HCT116 (cell line): Measurements from ENCODE around the gene KNDC1. TPM values are rescaled to one million over a fixed set of nuclear protein-coding genes. Genes with fewer than 3 reads are reported as not detected.

Source experiments
- ATAC-seq: fragments of 200-7000 bp; cut with Tn5 transposase; 2 replicates; pipeline ENCODE4 v1.9.1; 2020; ENCODE audit warnings: mild to moderate bottlenecking, moderate library complexity
- BruUV-seq: library from RNA; stranded (reverse); fragments of 400-500 nt; replicated peaks from 2 replicates; lab custom pipeline; 2021; lab: Mats Ljungman, UMichigan
- CTCF ChIA-PET: fragments of 300-600 bp; sonication (Branson Sonifier 250); formaldehyde crosslinking; loops from one replicate; lab custom pipeline; 2021; ENCODE audit warnings: antibody characterized with exemption; lab: Charles Lee
- POLR2A ChIA-PET: fragments of 300-600, 350-600 bp; sonication (Branson Sonifier 250); formaldehyde crosslinking; loops from one replicate; lab custom pipeline; 2021; ENCODE audit warnings: antibody characterized with exemption; lab: Charles Lee
- RAD21 ChIA-PET, 2 experiments: fragments of 300-600 bp; sonication (Branson Sonifier 250); formaldehyde crosslinking; loops; one replicate each; lab custom pipeline; 2023; ENCODE audit warnings: low total read pairs in 2 of 2; ENCODE audit not compliant: uncharacterized antibody in 2 of 2, unreplicated experiment in 2 of 2, low non-redundant PET in 1 of 2; lab: Charles Lee
- DNase-seq: peaks from one replicate; pipeline ENCODE4 v3.0.0-alpha.2; 2010; ENCODE audit warnings: low read depth, low spot score
- H2AFZ ChIP-seq: fragments of 200-600 bp; shearing (Covaris generic), sonication (generic); 2 replicates; pipeline ENCODE4 v1.6.1; 2017; ENCODE audit warnings: low read depth, mixed run types, mixed read lengths, antibody characterized with exemption, low read length; ENCODE audit not compliant: poor library complexity, severe bottlenecking
- H3K27ac ChIP-seq: 2 replicates; pipeline ENCODE4 v1.5.1; 2012; ENCODE audit warnings: low read depth, low read length
- H3K27me3 ChIP-seq: fragments of 200-600 bp; sonication (generic); 2 replicates; pipeline ENCODE4 v1.6.1; 2016; ENCODE audit warnings: mixed run types, low read length, mixed read lengths; ENCODE audit not compliant: insufficient read depth
- H3K36me3 ChIP-seq, 2 experiments: fragments of 200-500 bp in 1 of 2; fragments of 200-600 bp in 1 of 2; sonication (Bioruptor generic) in 1 of 2; sonication (generic) in 1 of 2; 2 replicates each; pipeline versions ENCODE4 v1.5.1 to v1.6.1; 2014 to 2016; ENCODE audit warnings: low read length in 2 of 2, inconsistent platforms in 1 of 2, mixed read lengths in 1 of 2, mixed run types in 1 of 2; ENCODE audit not compliant: insufficient read depth in 2 of 2, control insufficient read depth in 1 of 2
- H3K4me1 ChIP-seq, 2 experiments: fragments of 200-600 bp in 1 of 2; sonication (generic) in 1 of 2; 2 replicates each; pipeline versions ENCODE4 v1.5.1 to v1.6.1; 2012 to 2017; ENCODE audit warnings: low read length in 2 of 2, inconsistent platforms in 1 of 2, mild to moderate bottlenecking in 1 of 2, mixed read lengths in 1 of 2, mixed run types in 1 of 2, moderate library complexity in 1 of 2; ENCODE audit not compliant: insufficient read depth in 2 of 2, control insufficient read depth in 1 of 2
- H3K4me2 ChIP-seq: fragments of 200-600 bp; sonication (generic); 2 replicates; pipeline ENCODE4 v1.6.1; 2017; ENCODE audit warnings: mixed run types, low read length, mixed read lengths
- H3K4me3 ChIP-seq, 2 experiments: fragments of 200-600 bp in 1 of 2; sonication (generic) in 1 of 2; replicated peaks in 1 of 2; 2 replicates each; pipeline ENCODE4 v1.5.1; 2011 to 2016; ENCODE audit warnings: low read length in 2 of 2, control low read depth in 1 of 2, low read depth in 1 of 2, mild to moderate bottlenecking in 1 of 2, mixed read lengths in 1 of 2, mixed run types in 1 of 2
- H3K79me2 ChIP-seq: fragments of 200-600 bp; sonication (generic); 2 replicates; pipeline ENCODE4 v1.6.1; 2017; ENCODE audit warnings: mild to moderate bottlenecking, mixed run types, low read length, moderate library complexity, mixed read lengths; ENCODE audit not compliant: insufficient read depth
- H3K9ac ChIP-seq: fragments of 200-600 bp; sonication (generic); 2 replicates; pipeline ENCODE4 v1.6.1; 2016; ENCODE audit warnings: low read length, mixed read lengths
- H3K9me2 ChIP-seq: fragments of 200-600 bp; sonication (generic), shearing (Covaris generic); 2 replicates; pipeline ENCODE4 v1.6.1; 2017; ENCODE audit warnings: mixed run types, mild to moderate bottlenecking, moderate library complexity; ENCODE audit not compliant: insufficient read depth
- H3K9me3 ChIP-seq, 2 experiments: fragments of 200-500 bp in 1 of 2; fragments of 200-600 bp in 1 of 2; sonication (Bioruptor generic) in 1 of 2; sonication (generic) in 1 of 2; 2 replicates each; pipeline ENCODE4 v1.6.1; 2014 to 2017; ENCODE audit warnings: low read length in 2 of 2, mixed read lengths in 2 of 2, inconsistent platforms in 1 of 2, low read depth in 1 of 2, mild to moderate bottlenecking in 1 of 2, mixed run types in 1 of 2, moderate library complexity in 1 of 2; ENCODE audit not compliant: control insufficient read depth in 1 of 2, insufficient read depth in 1 of 2
- H4K20me1 ChIP-seq: fragments of 200-600 bp; sonication (generic), shearing (Covaris generic); 2 replicates; pipeline ENCODE4 v1.6.1; 2017; ENCODE audit warnings: mixed run types, mild to moderate bottlenecking, moderate library complexity; ENCODE audit not compliant: insufficient read depth
- CBX3 ChIP-seq: IDR thresholded peaks from 2 replicates; pipeline ENCODE4 v1.6.1; 2012; ENCODE audit warnings: low read depth
- CEBPB ChIP-seq: IDR thresholded peaks from 2 replicates; pipeline ENCODE4 v1.6.1; 2012; ENCODE audit warnings: low read depth
- EGR1 ChIP-seq: IDR thresholded peaks from 2 replicates; pipeline ENCODE4 v1.6.1; 2012; ENCODE audit warnings: low read depth
- JUND ChIP-seq: IDR thresholded peaks from 2 replicates; pipeline ENCODE4 v1.6.1; 2012
- MAX ChIP-seq: IDR thresholded peaks from 2 replicates; pipeline ENCODE4 v1.6.1; 2012
- POLR2AphosphoS5 ChIP-seq: IDR thresholded peaks from 2 replicates; pipeline ENCODE4 v1.6.1; 2011; ENCODE audit warnings: mild to moderate bottlenecking, low read depth, low read length, moderate library complexity
- REST ChIP-seq: IDR thresholded peaks from 2 replicates; pipeline ENCODE4 v1.6.1; 2012; ENCODE audit warnings: low read depth
- SIN3A ChIP-seq: IDR thresholded peaks from 2 replicates; pipeline ENCODE4 v1.6.1; 2012; ENCODE audit warnings: low read depth
- SP1 ChIP-seq: IDR thresholded peaks from 2 replicates; pipeline ENCODE4 v1.6.1; 2012; ENCODE audit warnings: low read depth
- SRF ChIP-seq: IDR thresholded peaks from 2 replicates; pipeline ENCODE4 v1.6.1; 2012; ENCODE audit warnings: low read depth
- TCF7L2 ChIP-seq: IDR thresholded peaks from 2 replicates; pipeline ENCODE4 v1.7.0; 2011; ENCODE audit warnings: borderline replicate concordance, inconsistent platforms; ENCODE audit not compliant: insufficient read depth, insufficient read length; ENCODE audit errors: extremely low read depth
- YY1 ChIP-seq: IDR thresholded peaks from 2 replicates; pipeline ENCODE4 v1.6.1; 2011; ENCODE audit warnings: low read length, low read depth, moderate library complexity, mild to moderate bottlenecking; ENCODE audit not compliant: insufficient replicate concordance; ENCODE audit errors: extremely low read depth
- ZBTB33 ChIP-seq: IDR thresholded peaks from 2 replicates; pipeline ENCODE4 v1.6.1; 2011; ENCODE audit warnings: mild to moderate bottlenecking, low read length, moderate library complexity; ENCODE audit not compliant: insufficient replicate concordance; ENCODE audit errors: extremely low read depth
- intact Hi-C: fragments of 100-400 bp; cut with micrococcal nuclease; formaldehyde crosslinking; loops from 2 replicates; pipeline ENCODE4 v1.10.0; 2022
- total RNA-seq: library from RNA; stranded (reverse); gene quantifications from one replicate; pipeline ENCODE4 v1.2.1, GENCODE V29; 2021; ENCODE audit not compliant: unreplicated experiment

KNDC1 gene
- total RNA-seq, 1 experiment from 2014 or later: 3.6 TPM

- no peak for TF ChIP-seq REST
- TF ChIP-seq YY1: no peak
- TF ChIP-seq, all 23 proteins: peak for 0
These were observed 6.4 kb downstream of the KNDC1 start (continued) for GRCh38 chr10:133166504-133166827.

- no peak overlapping the region for H3K4me3 ChIP-seq
- no peak overlapping the region for H2AFZ ChIP-seq
- H3K36me3 ChIP-seq: no peaks in the 10 kb centered on the region
- H3K79me2 ChIP-seq: no peaks in the 10 kb centered on the region
- no peaks in the 10 kb centered on the region for H4K20me1 ChIP-seq
- ChIA-PET RAD21 (no interaction called here), POLR2A (no interaction called here), CTCF (no interaction called here)
- no peaks in the 10 kb centered on the region for H3K27me3 ChIP-seq
- H3K9me3 ChIP-seq: no peaks in the 10 kb centered on the region
- DNase-seq (no peak), ATAC-seq (no peak)
- no peak overlapping the region for H3K27ac ChIP-seq
- no TSS peak for BruUV-seq
- intact Hi-C loops: no loop called here
- H3K4me2 ChIP-seq: no peak overlapping the region
- H3K9ac ChIP-seq: no peak overlapping the region
- no peaks in the 10 kb centered on the region for H3K9me2 ChIP-seq
- H3K4me1 ChIP-seq: no peaks in the 10 kb centered on the region
- no peak for TF ChIP-seq SRF
- TF ChIP-seq CEBPB: no peak
- TF ChIP-seq EGR1: no peak
- TF ChIP-seq POLR2AphosphoS5: no peak
- no peak for TF ChIP-seq SP1
- TF ChIP-seq JUND: no peak
- no peak for TF ChIP-seq SIN3A
- TF ChIP-seq TCF7L2: no peak
- no peak for TF ChIP-seq ZBTB33
- no peak for TF ChIP-seq REST
- no peak for TF ChIP-seq MAX
- no peak for TF ChIP-seq CBX3
These were observed 7.0 kb downstream of the KNDC1 start for GRCh38 chr10:133166828-133167692.
